Esophagus mucosa (tissue), 1 donor: Measurements from ENCODE around the gene DCK. TPM values are rescaled to one million over a fixed set of nuclear protein-coding genes. Genes with fewer than 3 reads are reported as not detected.

ENCODE experiments used
- ATAC-seq: fragments of 200-7000 bp; cut with Tn5 transposase; one replicate; pipeline ENCODE4 v1.9.1; 2020
- total RNA-seq: library from RNA; stranded (reverse); gene quantifications from one replicate; pipeline ENCODE4 v1.2.4, GENCODE V29; 2023
- donor health status: DM: yes; HTN: yes; CAD: no.

Gene DCK
- total RNA-seq, 1 donor from 2014 or later, result 9.5 TPM

GRCh38 chr4:71064521-71064920 lies 71.1 kb downstream of the DCK start:
- no peak for ATAC-seq

GRCh38 chr4:71065991-71066510 lies 72.6 kb downstream of the DCK start:
- ATAC-seq, result no peak

- ATAC-seq, result no peak
Measured at GRCh38 chr4:71066737-71067716, 73.6 kb downstream of the DCK start.

GRCh38 chr4:71069063-71069462 lies 75.6 kb downstream of the DCK start:
- ATAC-seq, result no peak

- no peak for ATAC-seq
Measured at GRCh38 chr4:71070015-71070414, 76.6 kb downstream of the DCK start.

- ATAC-seq, result no peak
Measured at GRCh38 chr4:71074452-71075299, 81.2 kb downstream of the DCK start.

Other genes with a start within 250 kb of the DCK start
- gene GRSF1, start 153.8 kb upstream of the DCK start, total RNA-seq, result 47.2 TPM
- gene MOB1B, start 91.3 kb upstream of the DCK start, total RNA-seq, result 12.9 TPM